GM12892 (cell line): Measurements from ENCODE around the gene SHISA6.

Experiments used
- POLR2A ChIP-seq: IDR thresholded peaks from 2 replicates; pipeline ENCODE4 v1.6.1; 2011; ENCODE audit warnings: low read depth, low read length, control low read depth
- POLR2AphosphoS5 ChIP-seq: IDR thresholded peaks from 2 replicates; pipeline ENCODE4 v1.6.1; 2011; ENCODE audit warnings: low read depth, low read length, control low read depth

DNA sequence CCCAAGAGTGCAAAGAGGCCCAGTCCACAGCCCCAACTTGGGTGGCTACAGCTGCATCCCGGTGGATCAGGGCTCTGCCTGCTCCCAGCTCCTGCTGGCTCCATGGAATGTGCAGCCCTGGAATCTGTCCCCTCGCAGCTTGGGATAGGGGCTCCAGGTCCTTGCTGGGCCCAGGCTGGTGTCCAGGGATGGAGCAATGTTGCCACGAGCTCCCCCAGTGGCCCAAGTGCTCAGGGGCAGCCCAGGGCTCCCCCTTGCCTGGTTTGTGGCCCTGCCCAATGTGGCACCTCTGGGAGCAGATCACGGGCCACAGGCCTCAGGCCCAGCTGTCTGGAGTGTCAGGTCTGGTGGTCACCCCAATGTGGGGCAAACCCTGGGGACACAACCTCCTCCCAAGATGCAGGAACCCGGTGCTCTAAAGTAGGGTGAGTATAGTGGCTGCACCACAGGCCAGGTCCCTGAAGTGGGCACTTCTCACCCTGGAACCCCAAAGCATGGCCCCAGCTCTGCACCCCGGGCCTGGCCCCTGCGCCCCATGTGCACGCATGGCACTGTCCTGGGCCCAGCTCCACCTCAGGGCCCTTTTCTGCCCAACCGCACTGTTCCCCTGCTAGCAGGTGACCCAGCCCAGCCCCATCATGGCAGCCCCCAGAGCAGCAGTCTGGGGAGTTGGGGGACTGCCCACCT is 342.4 kb downstream of the SHISA6 start:
- TF ChIP-seq POLR2A (no peak), POLR2AphosphoS5 (no peak)
